ENCODE data around the gene SYMPK. TPM values are rescaled to one million over a fixed set of nuclear protein-coding genes. Genes with fewer than 3 reads are reported as not detected.
"Not testable (repeated sequence)": the region's sequence is repeated elsewhere in the genome, so short reads cannot be mapped to it uniquely, and the experiment has no call there.

SYMPK gene
- polyA plus RNA-seq (2012; ENCODE audit: insufficient read depth, insufficient read length) = 133 TPM

DNA sequence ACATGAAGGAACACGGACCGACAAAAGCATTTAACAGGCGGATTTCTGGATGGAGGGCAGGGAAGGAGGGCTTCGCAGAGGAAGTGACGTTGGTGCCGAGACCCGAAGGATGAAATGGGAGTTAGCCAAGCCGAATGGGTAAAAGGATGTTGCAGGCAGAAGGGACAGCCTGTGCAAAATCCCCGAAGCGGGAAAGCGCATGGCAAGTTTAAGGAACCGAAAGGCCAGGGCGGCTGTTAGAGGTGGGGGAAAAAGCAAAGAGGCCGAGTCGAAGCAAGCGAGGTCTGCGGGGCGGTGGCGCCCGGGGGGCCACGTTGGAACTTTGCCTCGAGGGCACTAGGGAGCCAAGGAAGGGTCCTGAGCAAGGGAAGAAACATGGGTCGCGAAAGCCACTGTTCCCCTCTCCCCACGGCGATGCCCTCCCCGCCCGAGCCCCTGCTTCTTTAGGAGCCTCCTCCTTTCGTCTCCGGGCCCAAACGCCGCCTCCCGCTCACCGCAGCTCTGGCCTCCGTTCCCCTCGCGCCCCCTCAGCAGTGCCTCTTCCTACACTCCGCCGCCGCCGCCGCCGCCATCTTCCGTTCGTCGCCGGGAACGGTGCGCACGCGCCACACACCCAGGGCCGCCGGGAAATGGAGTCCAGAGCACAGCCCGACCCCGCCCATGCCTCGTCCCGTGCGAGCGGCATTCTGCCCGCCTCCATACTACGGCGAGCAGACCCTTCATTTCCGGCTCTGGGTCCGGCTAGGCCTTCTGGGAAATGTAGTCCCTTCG lies at the start of gene SYMPK:
SYMPK (minus strand) TSS at position 584 of the 771 bp plus-strand sequence. CDS start 8,652 bp downstream, outside the sequence.
- peak; percentile 97 for DNase-seq (ENCODE audit: low read depth, low spot score)
- peak within 1 kb of the TSS; percentile 98 for H3K4me3 ChIP-seq (ENCODE audit: low read length)

DNA sequence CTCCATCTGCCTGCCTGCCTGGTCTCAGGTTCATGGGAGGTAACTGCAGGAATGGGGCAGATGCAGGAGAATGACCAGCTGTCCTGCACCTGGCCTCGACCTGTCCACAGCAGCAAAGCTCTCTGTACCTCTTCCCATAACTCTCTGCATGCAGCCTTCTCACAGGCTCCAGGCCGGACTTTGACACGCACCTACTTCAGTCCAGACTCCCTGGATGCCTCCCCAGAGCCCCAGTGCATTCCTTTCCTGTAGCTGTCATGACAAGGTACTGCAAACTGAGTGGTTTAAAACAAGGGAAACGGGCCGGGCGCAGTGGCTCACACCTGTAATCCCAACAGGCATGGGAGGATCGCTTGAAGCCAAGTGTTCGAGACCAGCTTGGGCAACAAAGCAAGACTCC lies 48.3 kb upstream of the SYMPK start:
- H3K4me3 ChIP-seq (ENCODE audit: low read length) = no peak overlapping the region
- DNase-seq (ENCODE audit: low read depth, low spot score) = no peak

GRCh38 chr19:45908956-45909355 lies 46.0 kb upstream of the SYMPK start:
- no peak for DNase-seq (ENCODE audit: low read depth, low spot score)
- no peak overlapping the region for H3K4me3 ChIP-seq (ENCODE audit: low read length)

DNA sequence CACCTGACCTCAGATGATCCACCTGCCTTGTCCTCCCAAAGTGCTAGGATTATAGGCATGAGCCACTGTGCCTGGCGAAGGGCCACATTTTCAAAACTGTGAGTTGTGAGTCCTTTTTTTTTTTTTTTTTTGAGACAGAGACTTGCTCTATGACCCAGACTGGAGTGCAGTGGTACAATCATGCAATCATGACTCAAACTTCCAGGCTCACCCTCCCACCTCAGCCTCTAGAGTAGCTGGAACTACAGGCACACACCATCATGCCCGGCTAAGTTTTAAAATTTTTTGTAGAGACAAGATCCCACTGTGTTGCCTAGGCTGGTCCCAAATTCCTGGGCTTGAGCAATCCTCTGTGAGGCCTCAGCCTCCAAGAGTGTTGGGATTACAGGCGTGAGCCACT lies 43.3 kb upstream of the SYMPK start:
- no peak overlapping the region for H3K4me3 ChIP-seq (ENCODE audit: low read length)
- no peak for DNase-seq (ENCODE audit: low read depth, low spot score)

GRCh38 chr19:45905011-45905410 lies 42.1 kb upstream of the SYMPK start:
- no peak for DNase-seq (ENCODE audit: low read depth, low spot score)
- H3K4me3 ChIP-seq (ENCODE audit: low read length) = no peak overlapping the region

DNA sequence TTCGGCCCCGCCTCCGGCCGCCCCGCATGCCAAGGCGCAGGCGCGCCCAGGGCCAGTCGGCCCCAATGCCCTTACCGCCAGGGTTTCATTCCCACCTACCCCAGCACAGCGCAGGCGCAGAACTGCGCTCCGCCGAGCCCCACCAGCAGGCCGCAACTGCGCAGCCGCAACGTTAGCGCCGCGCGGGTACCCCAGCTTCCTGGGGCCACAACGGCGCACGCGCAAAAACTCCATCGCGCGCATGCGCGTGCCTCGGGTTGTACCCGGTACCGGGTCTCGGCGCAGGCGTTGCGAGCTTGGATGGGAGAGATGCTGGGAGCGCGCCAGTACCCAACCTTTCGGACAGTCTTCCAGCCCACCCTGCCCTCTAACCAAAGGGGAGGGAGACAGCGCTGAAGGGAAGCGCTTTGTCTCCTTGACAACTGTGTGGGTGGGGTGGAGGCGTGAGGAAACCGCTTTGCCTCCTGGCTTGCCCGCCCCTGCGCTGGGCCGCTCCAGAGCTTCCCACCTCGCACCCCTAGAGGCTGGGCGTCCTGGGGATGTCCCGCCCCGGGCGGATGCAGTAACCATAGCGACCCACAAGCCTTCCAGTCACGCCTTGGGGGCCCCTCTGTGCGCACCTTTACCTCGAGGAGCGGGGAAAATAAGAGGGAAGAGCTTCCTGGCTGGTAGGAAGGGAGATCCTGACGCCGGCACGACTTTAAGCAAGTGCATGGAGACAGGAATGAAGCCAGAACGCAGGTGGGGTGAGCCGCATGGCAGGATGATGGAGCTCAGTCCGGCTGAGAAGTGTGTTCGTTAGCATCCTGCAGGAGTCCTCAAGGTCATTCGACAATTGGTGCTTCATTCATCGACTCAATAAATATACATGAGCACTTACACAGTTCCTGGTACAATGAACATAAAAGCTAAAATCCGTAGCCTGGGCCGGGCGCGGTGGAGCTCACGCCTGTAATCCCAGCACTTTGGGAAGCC lies 40.0 kb upstream of the SYMPK start:
- peak overlapping the region; percentile 90 for H3K4me3 ChIP-seq (ENCODE audit: low read length)
- peak; percentile 93 for DNase-seq (ENCODE audit: low read depth, low spot score)

DNA sequence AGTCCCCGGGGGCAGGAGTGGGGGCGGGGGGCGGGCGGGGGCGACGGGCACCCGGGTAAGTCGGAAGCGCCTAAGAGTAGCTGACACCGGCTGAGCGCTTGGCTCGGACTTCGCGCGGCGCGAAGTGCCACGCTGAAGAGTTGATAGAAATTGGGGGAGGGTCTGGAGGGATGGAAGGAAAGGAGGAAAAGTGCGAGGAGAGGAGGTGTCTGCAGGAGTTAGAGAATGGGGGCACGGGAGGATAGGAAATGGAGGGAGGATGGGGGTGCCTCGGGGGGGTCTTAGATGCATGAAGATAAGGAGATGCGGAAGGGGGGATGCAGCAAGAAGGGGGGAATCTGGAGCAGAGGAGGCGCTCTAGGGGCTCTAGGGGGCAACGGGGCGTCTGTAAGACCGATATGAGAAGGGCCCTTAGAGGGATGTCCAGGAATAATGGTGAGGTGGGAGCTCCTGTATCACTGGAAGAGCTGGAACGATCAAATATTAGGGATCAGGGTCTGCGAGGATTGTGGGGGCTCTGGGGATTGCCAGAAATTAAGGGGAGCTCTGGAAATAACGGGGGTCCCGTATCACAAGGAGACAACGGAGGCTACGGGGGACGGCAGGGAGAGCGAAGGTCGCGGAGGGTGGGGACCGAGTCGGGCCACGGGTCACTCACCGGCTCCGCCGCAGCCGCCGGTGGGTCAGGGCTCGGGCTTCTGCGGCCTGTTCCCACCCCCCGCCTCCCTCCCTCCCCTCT lies 39.1 kb upstream of the SYMPK start, which contains the start of gene MYPOP:
MYPOP (minus strand) TSS at position 702 of the 739 bp plus-strand sequence. CDS start 840 bp downstream, outside the sequence.
- no peak for DNase-seq (ENCODE audit: low read depth, low spot score)
- peak within 1 kb of the TSS; percentile 90 for H3K4me3 ChIP-seq (ENCODE audit: low read length)

- DNase-seq (ENCODE audit: low read depth, low spot score) = no peak
- peak overlapping the region; percentile 90 for H3K4me3 ChIP-seq (ENCODE audit: low read length)
Measured at GRCh38 chr19:45901432-45901911, 38.5 kb upstream of the SYMPK start.

DNA sequence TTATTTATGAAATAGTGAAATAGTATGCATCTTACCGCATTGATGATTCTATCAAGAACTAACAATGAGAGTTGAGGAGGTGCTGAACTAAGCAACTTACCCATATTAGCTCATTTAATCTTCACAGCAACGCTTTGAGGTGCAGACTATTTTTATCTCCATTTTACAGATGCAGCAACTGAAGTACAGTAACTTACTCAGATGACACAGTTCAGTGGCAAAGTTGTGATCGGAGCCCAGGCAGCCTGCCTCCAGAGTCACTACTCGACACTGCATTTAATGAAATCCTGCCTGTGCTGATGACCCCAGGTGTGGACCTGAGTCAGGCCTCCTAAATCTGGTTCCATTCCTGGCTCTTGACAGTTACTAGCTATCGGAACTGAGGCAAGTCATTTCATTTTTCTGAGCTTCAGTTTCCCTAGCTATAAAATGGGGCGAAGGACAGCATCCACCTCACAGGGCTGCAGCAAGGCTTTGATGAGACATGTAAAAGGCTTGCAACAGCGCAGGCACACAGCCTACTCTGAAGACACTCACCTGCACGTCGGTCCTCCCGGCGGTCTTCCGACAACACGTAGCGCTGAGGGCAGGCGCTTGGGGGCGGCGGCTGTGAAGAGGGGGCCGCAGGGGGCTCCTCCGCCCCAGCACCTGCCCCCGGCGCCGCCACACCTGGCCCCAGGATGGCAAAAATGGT lies 37.9 kb upstream of the SYMPK start:
- DNase-seq (ENCODE audit: low read depth, low spot score) = no peak
- peak overlapping the region; percentile 90 for H3K4me3 ChIP-seq (ENCODE audit: low read length)

DNA sequence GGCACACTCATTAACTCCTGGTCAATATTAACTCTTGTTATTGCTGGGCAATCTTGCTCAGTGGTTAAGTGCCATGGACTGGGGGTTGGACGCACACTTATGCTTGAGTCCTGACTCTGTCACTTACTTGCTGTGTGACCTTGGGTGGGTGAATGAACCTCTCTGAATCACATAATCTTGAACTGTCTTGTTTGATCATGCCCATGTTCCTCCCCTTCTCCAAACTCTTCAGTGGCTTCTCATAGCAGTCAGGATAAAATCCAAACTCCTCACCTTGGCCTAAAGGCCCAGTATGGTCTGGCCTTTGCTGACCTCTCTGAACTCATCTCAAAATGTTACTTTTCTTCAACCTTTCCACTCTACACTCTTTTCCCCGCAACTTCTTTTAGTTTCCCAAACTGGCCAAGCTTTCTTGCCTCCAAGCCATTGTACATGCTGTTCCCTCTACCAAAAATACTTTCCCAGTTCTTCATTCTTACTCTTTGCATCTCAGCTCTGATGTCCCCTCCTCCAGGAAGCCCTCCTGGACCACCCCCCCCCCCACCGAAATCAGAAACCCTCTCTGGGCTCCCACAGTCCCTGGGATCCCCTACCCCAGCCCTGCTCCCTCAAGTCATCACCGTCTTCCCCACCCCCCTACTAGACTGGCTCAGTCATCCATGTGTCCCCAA lies 37.1 kb upstream of the SYMPK start:
- no peak overlapping the region for H3K4me3 ChIP-seq (ENCODE audit: low read length)

GRCh38 chr19:45899253-45899652 lies 36.3 kb upstream of the SYMPK start:
- no peak overlapping the region for H3K4me3 ChIP-seq (ENCODE audit: low read length)
- DNase-seq (ENCODE audit: low read depth, low spot score) = no peak

More for the DNA sequence above, 37.1 kb upstream of the SYMPK start:
- no peak for DNase-seq (ENCODE audit: low read depth, low spot score)

DNA sequence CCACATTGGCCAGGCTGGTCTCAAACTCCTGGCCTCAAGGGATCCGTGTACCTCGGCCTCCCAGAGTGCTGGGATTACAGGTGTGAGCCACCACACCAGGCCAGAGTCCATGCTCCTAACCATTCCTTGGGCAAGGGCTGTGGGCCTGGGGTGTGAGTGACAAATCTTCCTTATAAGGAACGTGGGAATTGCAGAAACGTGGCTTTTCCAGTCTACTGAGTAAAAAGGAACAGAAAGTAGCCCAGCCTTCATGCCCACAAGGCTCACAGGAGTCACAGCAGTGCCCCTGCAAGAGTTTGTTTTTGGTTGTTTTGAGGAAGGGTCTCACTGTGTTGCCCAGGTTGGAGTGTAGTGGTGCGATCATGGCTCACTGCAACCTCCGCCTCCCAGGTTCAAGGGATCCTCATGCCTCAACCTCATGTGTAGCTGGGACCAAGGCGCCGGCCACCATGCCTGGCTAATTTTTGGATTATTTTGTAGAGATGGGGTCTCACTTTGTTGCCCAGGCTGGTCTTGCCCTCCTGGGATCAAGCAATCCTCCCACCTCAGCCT lies 34.4 kb upstream of the SYMPK start:
- no peak overlapping the region for H3K4me3 ChIP-seq (ENCODE audit: low read length)
- no peak for DNase-seq (ENCODE audit: low read depth, low spot score)

- H3K4me3 ChIP-seq (ENCODE audit: low read length); DNase-seq (ENCODE audit: low read depth, low spot score): not testable (repeated sequence)
Measured at GRCh38 chr19:45895983-45896599, 33.1 kb upstream of the SYMPK start.

- no peak overlapping the region for H3K4me3 ChIP-seq (ENCODE audit: low read length)
Measured at GRCh38 chr19:45895519-45895972, 32.6 kb upstream of the SYMPK start.

GRCh38 chr19:45890877-45891276 lies 27.9 kb upstream of the SYMPK start:
- DNase-seq (ENCODE audit: low read depth, low spot score) = no peak
- no peak overlapping the region for H3K4me3 ChIP-seq (ENCODE audit: low read length)

More at GRCh38 chr19:45895519-45895972, 32.6 kb upstream of the SYMPK start:
- DNase-seq (ENCODE audit: low read depth, low spot score) = no peak

DNA sequence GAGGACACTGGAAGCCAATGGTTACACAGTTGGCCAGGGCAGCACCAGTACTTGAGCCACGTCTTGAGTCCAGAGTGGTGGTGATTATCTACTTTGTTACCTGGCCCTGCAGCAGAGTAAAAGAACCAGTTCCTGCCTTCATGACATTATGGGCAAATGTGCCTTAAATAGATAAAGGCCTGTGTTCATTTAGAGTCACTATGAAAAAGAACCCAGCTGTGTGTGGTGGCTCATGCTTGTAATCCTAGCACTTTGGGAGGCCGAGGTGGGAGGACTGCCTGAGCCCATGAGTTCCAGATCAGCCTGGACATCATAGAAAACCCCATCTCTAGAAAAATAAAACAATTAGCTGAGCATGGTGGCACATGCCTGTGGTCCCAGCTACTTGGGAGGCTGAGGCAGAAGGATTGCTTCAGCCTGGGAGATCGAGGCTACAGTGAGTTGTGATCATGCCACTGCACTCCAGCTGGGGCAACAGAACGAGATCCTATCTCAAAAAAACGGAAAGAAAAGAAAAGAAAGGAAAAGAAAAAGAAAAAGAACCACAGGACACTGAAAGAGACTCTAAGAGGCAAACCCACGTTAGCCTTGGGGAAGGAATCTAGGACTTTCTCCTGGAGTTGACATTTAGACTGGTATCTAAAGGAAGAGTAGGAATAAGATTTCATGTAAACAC lies 26.4 kb upstream of the SYMPK start:
- no peak for DNase-seq (ENCODE audit: low read depth, low spot score)
- H3K4me3 ChIP-seq (ENCODE audit: low read length) = no peak overlapping the region
